Effector memory CD8-positive, alpha-beta T cell (primary cell): ENCODE measurements around the gene TEN1.

Source experiments
- ATAC-seq: fragments of 150-1000 bp; cut with Tn5 transposase; replicated peaks from 2 replicates; pipeline ENCODE4 v1.10.0; 2021; ENCODE audit warnings: mild to moderate bottlenecking, moderate library complexity
- DNase-seq, 3 experiments: peaks; one replicate each; pipeline ENCODE4 v3.0.0; 2021
- H3K27ac Mint-ChIP-seq, 2 donors: one replicate each; pipeline ENCODE4 v1.8.0; 2022; ENCODE audit warnings: mild to moderate bottlenecking in 2 of 2, mixed read lengths in 2 of 2, moderate library complexity in 2 of 2
- H3K27me3 Mint-ChIP-seq, 2 donors: one replicate each; pipeline ENCODE4 v1.8.0; 2022; ENCODE audit warnings: mixed read lengths in 2 of 2
- H3K36me3 Mint-ChIP-seq: one replicate; pipeline ENCODE4 v1.8.0; 2022; ENCODE audit warnings: mild to moderate bottlenecking, moderate library complexity, mixed read lengths; ENCODE audit not compliant: insufficient read depth
- H3K4me1 Mint-ChIP-seq, 2 donors: one replicate each; pipeline ENCODE4 v1.8.0; 2022; ENCODE audit warnings: low read depth in 2 of 2, mixed read lengths in 2 of 2
- H3K4me3 Mint-ChIP-seq, 2 donors: one replicate each; pipeline ENCODE4 v1.8.0; 2022; ENCODE audit warnings: mild to moderate bottlenecking in 2 of 2, mixed read lengths in 2 of 2, moderate library complexity in 2 of 2
- H3K9me3 Mint-ChIP-seq, 2 donors: one replicate each; pipeline ENCODE4 v1.8.0; 2022; ENCODE audit warnings: mixed read lengths in 2 of 2
- total RNA-seq, 9 experiments: gene quantifications; one replicate each; lab custom pipeline; 2026; lab: John Stamatoyannopoulos, UW

The TEN1 gene, protein sequence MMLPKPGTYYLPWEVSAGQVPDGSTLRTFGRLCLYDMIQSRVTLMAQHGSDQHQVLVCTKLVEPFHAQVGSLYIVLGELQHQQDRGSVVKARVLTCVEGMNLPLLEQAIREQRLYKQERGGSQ
- total RNA-seq, result 0 to 0.25 (median 0.12) reads per million in 9 experiments

DNA sequence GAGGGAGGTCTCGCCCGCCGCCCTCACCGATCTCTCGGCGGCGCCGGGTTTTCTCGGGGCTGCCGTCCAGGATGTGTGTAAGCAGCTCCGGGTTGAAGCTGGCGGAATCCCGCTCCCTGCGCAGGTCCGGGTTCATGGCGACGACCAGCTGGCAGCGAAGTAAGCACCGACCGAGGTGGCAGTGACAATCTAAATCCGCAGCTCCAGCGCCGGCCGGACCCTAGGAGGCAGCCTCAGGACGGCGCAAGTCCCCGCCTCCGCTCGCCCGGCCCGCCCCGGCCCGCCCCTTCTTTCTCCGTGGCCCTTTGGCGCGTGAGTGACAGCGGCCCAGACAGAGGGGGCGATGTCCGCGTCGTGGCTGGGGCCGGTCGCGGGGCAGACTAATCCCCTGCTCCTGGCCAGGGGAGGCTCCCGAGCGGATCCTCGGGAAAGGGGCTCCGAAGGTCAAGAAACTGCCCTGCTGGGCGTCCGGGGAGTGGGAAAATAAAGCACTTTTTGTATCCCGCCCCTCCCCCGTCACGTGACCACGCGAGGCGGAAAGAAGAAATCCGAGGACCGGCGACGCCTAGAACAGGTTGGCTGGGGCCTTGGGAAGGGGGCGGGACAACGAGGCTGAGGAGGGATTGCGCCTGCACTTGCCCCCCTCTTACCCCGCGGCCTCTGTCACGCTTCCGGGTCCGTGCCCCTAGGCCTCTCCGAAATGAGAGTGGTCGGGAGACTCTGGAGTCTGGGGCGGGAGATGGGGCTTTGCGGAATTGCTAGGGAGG is at the start of gene TEN1, which contains the start of gene ACOX1:
TSS of gene TEN1 (plus strand) at position 303 of the 767 bp plus-strand sequence. CDS start 6,953 bp downstream, outside the sequence.
TSS of gene ACOX1 (minus strand) at position 229 of the 767 bp plus-strand sequence. CDS start at position 136, 93 bp downstream.
- peak; percentile 93 for ATAC-seq

DNA sequence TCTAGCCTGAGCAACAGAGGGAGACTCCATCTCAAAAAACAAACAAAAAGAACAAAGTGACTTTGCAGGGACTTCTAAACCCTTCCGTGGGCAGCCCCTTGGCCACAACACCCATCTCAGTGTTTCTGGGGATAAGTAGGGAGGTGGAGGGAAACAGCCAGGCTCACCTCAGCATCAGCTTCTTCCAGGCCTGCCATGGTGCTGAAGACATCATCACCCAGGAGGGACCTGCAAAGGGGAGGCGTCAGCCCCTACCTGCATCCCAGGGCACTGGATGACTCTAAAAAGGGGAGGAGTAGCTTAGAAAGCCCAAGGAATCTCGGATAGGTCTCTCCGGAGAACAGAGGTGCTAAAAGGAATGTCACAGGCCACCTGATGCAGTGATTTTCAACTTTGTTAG is 48.0 kb upstream of the TEN1 start:
- Mint-ChIP-seq H3K27me3 (no peaks in the 10 kb centered on the region), H3K4me1 (no peaks in the 10 kb centered on the region), H3K4me3 (no peak overlapping the region), H3K36me3 (no peaks in the 10 kb centered on the region), H3K27ac (no peak overlapping the region), H3K9me3 (no peaks in the 10 kb centered on the region)
- DNase-seq (no peak), ATAC-seq (no peak)

More for the DNA sequence above, at the start of gene TEN1, which contains the start of gene ACOX1:
- peak; percentile 91 to 95 (median 93) for DNase-seq
- Mint-ChIP-seq H3K36me3 (peaks cover 14% of the 10 kb centered on the region), H3K9me3 (no peaks in the 10 kb centered on the region), H3K4me3 (peak within 1 kb of the TSS; percentile 100), H3K27me3 (no peaks in the 10 kb centered on the region), H3K27ac (peak within 1 kb of the TSS; percentile 100), H3K4me1 (peaks cover 11 to 23% of the 10 kb centered on the region in 2 donors)

DNA sequence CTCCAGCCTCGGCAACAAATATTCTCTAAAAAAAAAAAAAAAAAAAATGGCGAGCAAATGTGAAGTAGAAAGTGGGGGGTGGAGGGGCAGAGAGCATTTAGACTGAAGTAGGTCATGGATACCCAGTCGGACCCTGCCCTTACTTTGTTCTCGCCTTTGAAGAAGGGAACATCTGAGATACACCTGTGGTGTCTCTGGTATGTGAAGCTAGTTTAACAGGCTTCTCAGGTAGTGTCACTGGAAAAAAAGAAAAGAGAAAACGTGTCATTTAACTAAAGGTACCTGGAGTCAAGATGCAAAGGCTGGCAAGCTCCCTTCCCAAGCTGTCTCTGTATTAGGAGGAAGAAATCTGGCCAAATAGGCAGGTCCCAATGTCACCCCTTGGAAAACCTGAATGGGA is 46.2 kb upstream of the TEN1 start:
- no peak overlapping the region for H3K4me3 Mint-ChIP-seq
- no peaks in the 10 kb centered on the region for H3K36me3 Mint-ChIP-seq
- DNase-seq, result no peak
- no peaks in the 10 kb centered on the region for H3K9me3 Mint-ChIP-seq
- H3K4me1 Mint-ChIP-seq, result no peaks in the 10 kb centered on the region
- ATAC-seq, result no peak
- no peaks in the 10 kb centered on the region for H3K27me3 Mint-ChIP-seq
- H3K27ac Mint-ChIP-seq, result peak overlapping the region in 1 of 2 donors; percentile 44

DNA sequence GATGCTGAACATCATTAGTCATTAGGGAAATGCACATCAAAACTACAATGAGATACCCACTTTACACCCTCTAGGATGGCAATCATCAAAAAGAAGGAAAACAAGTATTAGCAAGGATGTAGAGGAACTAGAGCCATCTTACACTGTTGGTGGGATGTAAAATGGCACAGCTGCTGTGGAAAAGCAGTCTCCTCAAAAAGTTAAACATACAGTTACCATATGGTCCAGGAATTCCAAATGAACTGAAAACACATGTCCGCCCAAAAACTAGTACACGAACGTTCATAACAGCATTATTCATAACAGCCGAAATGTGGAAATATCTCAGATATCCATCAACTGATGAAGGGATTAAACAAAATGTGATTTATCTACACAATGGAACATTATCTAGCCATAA is 45.2 kb upstream of the TEN1 start:
- Mint-ChIP-seq H3K4me3 (no peak overlapping the region), H3K4me1 (no peaks in the 10 kb centered on the region), H3K27ac (no peak overlapping the region), H3K27me3 (no peaks in the 10 kb centered on the region), H3K36me3 (no peaks in the 10 kb centered on the region), H3K9me3 (no peaks in the 10 kb centered on the region)
- ATAC-seq (no peak), DNase-seq (no peak)

DNA sequence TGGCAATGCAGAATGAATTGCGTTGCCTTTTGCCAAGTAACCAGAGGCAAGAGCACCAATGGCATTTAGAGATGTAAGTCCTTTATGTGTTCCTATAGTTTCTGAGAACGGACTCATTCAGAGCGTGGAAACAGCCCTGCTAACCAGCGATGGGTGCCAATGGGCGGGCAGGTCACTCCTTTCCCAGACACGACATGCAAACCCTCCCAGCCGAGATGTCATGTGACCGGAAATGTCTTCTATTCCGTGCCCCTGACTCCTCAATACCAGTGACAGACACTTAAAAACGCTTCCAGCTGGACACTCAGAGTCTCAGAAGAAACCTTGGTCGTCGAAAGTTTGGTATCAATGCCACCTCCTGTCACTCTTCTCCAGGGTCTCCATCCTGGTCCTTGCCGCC is 41.4 kb upstream of the TEN1 start:
- ATAC-seq (no peak), DNase-seq (no peak)
- Mint-ChIP-seq H3K27ac (no peak overlapping the region), H3K4me1 (peaks cover 13% of the 10 kb centered on the region in 2 donors), H3K27me3 (no peaks in the 10 kb centered on the region), H3K36me3 (no peaks in the 10 kb centered on the region), H3K9me3 (no peaks in the 10 kb centered on the region), H3K4me3 (no peak overlapping the region)

DNA sequence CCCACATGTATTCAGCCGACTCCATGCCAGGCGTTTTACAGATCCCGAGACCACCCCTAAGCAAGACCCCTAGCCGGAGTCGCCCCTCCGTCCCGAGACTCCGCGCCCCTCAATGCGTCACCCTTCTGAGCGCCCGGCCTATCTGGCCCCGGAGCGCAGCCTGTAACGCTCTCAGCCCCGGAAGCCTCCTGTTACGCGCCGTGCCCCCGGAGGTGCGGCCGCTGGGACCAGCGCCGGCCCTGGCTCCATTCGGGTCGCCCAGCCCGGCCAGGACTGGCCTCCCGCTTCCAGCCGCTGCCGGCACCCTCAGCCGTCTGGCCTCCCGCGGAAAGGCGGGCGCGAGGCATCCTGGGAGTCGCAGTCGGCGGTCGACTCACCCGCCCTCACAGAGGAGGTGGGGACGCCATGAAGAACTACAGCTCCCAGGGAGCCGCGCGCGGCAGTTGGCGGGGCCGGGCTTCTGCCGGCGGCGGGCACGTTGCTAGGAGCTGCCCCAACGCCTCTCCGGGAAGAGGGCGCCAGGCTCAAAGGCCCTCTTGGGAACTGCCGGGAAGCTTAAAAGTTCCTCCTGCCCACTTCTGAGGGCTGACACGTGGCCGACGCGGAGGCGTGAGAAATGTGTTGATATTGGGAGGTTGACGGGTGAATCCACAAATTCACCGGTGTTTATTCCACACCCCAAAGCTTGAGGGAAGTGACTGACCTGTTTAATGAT is 38.2 kb upstream of the TEN1 start, which contains the start of gene FBF1:
TSS of gene FBF1 (minus strand) at position 316 of the 715 bp plus-strand sequence. CDS start 2,893 bp downstream, outside the sequence.
- Mint-ChIP-seq H3K27me3 (no peaks in the 10 kb centered on the region), H3K4me1 (peaks cover 13% of the 10 kb centered on the region in 2 donors)

DNA sequence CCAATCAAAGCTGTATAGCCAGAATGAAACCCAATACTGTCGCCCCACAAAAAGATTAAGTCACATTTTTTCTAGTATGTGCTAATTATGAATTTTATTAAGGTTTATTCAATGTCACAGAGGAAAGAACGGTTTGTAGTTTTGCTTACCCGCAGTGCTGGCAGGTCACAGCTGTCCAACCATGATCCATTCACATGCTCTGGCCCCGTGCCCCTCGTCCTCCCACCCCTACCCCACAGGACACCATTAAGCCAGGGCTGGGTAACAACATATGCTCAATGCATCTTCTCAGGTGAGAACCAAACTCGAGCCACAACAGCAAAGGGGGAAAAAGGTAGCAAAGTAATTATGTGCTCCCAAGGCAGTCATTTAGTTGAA is 37.6 kb upstream of the TEN1 start:
- DNase-seq (no peak), ATAC-seq (no peak)
- H3K4me3 Mint-ChIP-seq, result peak overlapping the region; percentile 89 to 90

More for the DNA sequence above, 38.2 kb upstream of the TEN1 start, which contains the start of gene FBF1:
- Mint-ChIP-seq H3K27ac (peak within 1 kb of the TSS; percentile 87 to 93), H3K36me3 (no peaks in the 10 kb centered on the region), H3K4me3 (peak within 1 kb of the TSS; percentile 89 to 90), H3K9me3 (no peaks in the 10 kb centered on the region)
- peak; percentile 77 to 82 (median 82) for DNase-seq
- ATAC-seq, result peak; percentile 99

DNA sequence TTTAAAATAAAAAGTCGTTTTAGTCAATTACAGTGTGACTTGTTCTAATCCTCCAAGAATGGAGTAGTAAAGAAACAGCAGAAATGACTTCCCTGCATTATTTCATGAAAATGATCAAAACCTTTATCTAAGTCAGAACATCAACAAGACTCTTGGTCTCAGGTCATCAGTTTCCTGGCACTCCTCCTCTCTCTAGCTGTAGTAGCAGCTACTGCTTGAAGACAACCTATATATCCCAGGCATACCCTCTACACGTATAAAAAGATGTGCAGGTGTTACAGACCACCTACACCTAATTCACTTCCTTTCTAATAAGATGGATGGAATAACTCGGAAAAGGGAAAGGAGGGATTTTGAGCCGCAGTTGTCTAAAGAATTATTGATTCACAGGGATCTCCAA is 36.6 kb upstream of the TEN1 start:
- H3K36me3 Mint-ChIP-seq, result peaks cover 9% of the 10 kb centered on the region
- no peaks in the 10 kb centered on the region for H3K9me3 Mint-ChIP-seq
- no peaks in the 10 kb centered on the region for H3K27me3 Mint-ChIP-seq
- DNase-seq, result no peak
- H3K4me1 Mint-ChIP-seq, result peaks cover 13% of the 10 kb centered on the region in 2 donors
- no peak for ATAC-seq
- H3K4me3 Mint-ChIP-seq, result no peak overlapping the region
- H3K27ac Mint-ChIP-seq, result no peak overlapping the region

More for the DNA sequence above, 37.6 kb upstream of the TEN1 start:
- Mint-ChIP-seq H3K9me3 (no peaks in the 10 kb centered on the region), H3K4me1 (peaks cover 13% of the 10 kb centered on the region in 2 donors), H3K27me3 (no peaks in the 10 kb centered on the region), H3K36me3 (no peaks in the 10 kb centered on the region), H3K27ac (peak overlapping the region in 1 of 2 donors; percentile 93)

DNA sequence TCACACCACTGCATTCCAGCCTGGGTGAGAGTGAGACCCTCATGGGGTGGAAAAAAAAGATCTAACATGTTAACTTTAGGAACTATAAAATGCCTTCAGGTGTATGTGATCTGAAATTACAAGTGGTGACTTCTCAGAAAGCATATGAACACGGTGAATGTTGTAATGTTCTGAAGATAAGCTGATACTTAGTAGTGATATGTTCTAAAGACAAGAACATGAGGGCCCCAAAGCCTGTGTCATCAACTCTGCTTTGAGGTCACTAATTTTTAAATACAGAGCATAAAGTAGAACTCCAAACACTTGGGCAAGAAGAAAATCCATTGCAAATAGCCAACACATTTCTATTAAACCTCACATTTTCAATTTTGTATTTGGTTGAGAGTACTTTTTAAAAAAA is 35.5 kb upstream of the TEN1 start:
- Mint-ChIP-seq H3K4me1 (peaks cover 13% of the 10 kb centered on the region in 2 donors), H3K4me3 (no peak overlapping the region), H3K9me3 (no peaks in the 10 kb centered on the region), H3K27ac (no peak overlapping the region), H3K36me3 (peaks cover 17% of the 10 kb centered on the region), H3K27me3 (no peaks in the 10 kb centered on the region)
- no peak for ATAC-seq
- no peak for DNase-seq

DNA sequence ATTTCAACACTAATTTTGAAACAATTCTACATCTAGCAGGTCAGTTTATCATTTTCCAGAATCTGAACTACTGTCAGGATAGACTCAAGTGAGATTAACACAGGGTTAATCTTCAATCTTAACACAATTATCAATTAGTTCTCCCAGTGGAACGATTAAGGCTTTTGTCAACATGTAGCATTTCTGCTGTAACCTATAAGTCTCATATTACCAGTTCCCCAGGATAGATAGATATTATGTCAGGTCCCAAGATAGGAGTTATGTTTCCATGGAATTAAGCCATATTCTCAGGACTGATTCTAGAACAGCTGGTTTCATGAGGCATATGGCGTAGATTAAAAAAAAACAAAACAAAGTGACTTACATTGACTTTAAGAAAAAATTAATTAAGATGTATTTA is 33.8 kb upstream of the TEN1 start:
- Mint-ChIP-seq H3K9me3 (no peaks in the 10 kb centered on the region), H3K4me1 (peaks cover 11 to 13% of the 10 kb centered on the region in 2 donors), H3K27me3 (no peaks in the 10 kb centered on the region), H3K36me3 (peaks cover 25% of the 10 kb centered on the region), H3K4me3 (no peak overlapping the region), H3K27ac (no peak overlapping the region)
- ATAC-seq (no peak), DNase-seq (no peak)

DNA sequence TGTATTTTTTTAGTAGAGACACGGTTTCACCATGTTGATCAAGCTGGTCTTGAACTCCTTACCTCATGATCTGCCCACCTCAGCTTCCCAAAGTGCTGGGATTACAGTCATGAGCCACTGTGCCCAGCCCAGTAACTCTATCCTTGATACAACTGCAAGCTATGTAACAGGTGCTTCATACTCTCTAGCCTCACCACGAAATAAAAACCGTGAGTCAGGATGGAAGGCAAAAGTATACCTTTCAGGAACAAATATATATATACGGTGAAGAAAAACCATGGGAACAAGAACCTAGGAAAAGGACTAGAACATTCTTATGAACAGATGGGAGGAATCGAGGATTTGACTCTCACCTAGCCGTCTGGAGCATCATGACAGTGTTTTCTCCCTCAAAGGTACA is 28.6 kb upstream of the TEN1 start:
- DNase-seq, result no peak
- no peak for ATAC-seq
- peak overlapping the region in 1 of 2 donors; percentile 19 for H3K27ac Mint-ChIP-seq
- peaks cover 0 to 2% of the 10 kb centered on the region in 2 donors for H3K4me1 Mint-ChIP-seq
- H3K9me3 Mint-ChIP-seq, result no peaks in the 10 kb centered on the region
- no peak overlapping the region for H3K4me3 Mint-ChIP-seq
- H3K27me3 Mint-ChIP-seq, result no peaks in the 10 kb centered on the region
- peaks cover 65% of the 10 kb centered on the region for H3K36me3 Mint-ChIP-seq

DNA sequence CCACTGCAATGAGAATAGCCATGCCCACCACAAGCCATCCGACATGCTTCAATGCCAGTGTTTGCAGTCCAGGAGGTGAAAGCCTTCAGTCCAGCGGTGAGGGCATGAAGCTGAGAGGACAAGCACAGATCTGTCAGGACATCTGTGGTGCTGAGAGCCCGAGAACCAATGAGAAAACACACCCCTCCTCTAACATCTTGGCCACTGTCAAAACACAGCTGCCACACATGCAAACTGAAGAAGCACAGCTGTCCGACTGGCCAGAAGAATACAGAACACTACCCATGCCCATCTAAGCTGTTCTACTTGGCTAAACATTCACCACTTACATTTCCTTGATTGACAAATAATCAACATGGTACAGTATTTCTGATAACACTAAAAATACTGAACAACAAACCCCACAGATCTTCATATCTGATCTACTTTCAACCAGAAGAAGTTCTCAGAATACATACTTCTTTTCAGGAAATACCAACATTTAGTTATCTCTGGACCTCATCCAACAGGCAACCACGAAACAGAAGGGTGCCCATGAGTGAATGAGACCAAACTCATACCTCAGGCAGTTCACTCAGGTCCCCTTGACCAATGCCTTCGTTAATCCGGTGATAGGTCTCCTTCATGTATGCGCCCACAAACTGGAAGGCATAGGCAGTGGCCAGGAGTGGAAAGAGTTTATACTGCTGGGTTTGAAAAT is 28.0 kb upstream of the TEN1 start:
- Mint-ChIP-seq H3K27ac (peak overlapping the region in 1 of 2 donors; percentile 66), H3K9me3 (no peaks in the 10 kb centered on the region), H3K4me3 (no peak overlapping the region), H3K36me3 (peaks cover 70% of the 10 kb centered on the region), H3K4me1 (peaks cover 0 to 2% of the 10 kb centered on the region in 2 donors), H3K27me3 (no peaks in the 10 kb centered on the region)
- ATAC-seq, result no peak
- no peak for DNase-seq
